Stimulated activated CD4-positive, alpha-beta T cell treated with anti-CD3 and anti-CD28 coated beads, Interleukin-1b, Interleukin-23, amount 100 ng/mL, for 4 hours (primary cell): ENCODE results near the gene NFXL1.

Source experiments
- DNase-seq, 2 donors: peaks; one replicate each; pipeline ENCODE4 v3.0.0-alpha.2; 2020; ENCODE audit warnings: low read depth in 2 of 2

The NFXL1 gene

GRCh38 chr4:47891928-47892327 lies 22.5 kb downstream of the NFXL1 start:
- no peak for DNase-seq

GRCh38 chr4:47882228-47882627 lies 32.2 kb downstream of the NFXL1 start:
- no peak for DNase-seq

GRCh38 chr4:47879458-47879857 lies 34.9 kb downstream of the NFXL1 start:
- DNase-seq, result no peak

GRCh38 chr4:47876784-47877546 lies 37.4 kb downstream of the NFXL1 start:
- DNase-seq, result no peak

GRCh38 chr4:47876310-47876709 lies 38.1 kb downstream of the NFXL1 start:
- no peak for DNase-seq

GRCh38 chr4:47873877-47874541 lies 40.4 kb downstream of the NFXL1 start:
- no peak for DNase-seq

- DNase-seq, result no peak
These were observed 50.9 kb downstream of the NFXL1 start for GRCh38 chr4:47863486-47863885.

- DNase-seq, result no peak
These were observed 52.1 kb downstream of the NFXL1 start for GRCh38 chr4:47862297-47862696.

- DNase-seq, result no peak
These were observed 54.1 kb downstream of the NFXL1 start for GRCh38 chr4:47860305-47860704.

GRCh38 chr4:47858006-47858405 lies 56.4 kb downstream of the NFXL1 start:
- no peak for DNase-seq

GRCh38 chr4:47856713-47857112 lies 57.7 kb downstream of the NFXL1 start:
- DNase-seq, result no peak

GRCh38 chr4:47855350-47855749 lies 59.0 kb downstream of the NFXL1 start:
- DNase-seq, result no peak

- no peak for DNase-seq
These were observed 62.2 kb downstream of the NFXL1 start for GRCh38 chr4:47852136-47852535.

- no peak for DNase-seq
These were observed 64.9 kb downstream of the NFXL1 start for GRCh38 chr4:47849466-47849865.

GRCh38 chr4:47848041-47848440 lies 66.3 kb downstream of the NFXL1 start:
- no peak for DNase-seq

- no peak for DNase-seq
These were observed 71.4 kb downstream of the NFXL1 start for GRCh38 chr4:47842985-47843384.

GRCh38 chr4:47840291-47840690 lies 74.1 kb downstream of the NFXL1 start:
- DNase-seq, result no peak

GRCh38 chr4:47839259-47839658 lies 75.1 kb downstream of the NFXL1 start:
- DNase-seq, result peak; percentile 9 to 15

GRCh38 chr4:47838445-47838844 lies 75.9 kb downstream of the NFXL1 start:
- no peak for DNase-seq

- DNase-seq, result no peak
These were observed 76.5 kb downstream of the NFXL1 start, which contains the start of gene CORIN for GRCh38 chr4:47837908-47838294. Gene CORIN, minus strand, starts transcription at chr4:47838067. Its CDS starts 118 bp downstream, at chr4:47837949.

GRCh38 chr4:47837094-47837907 lies 77.1 kb downstream of the NFXL1 start:
- DNase-seq, result peak; percentile 12 to 28

- peak; percentile 23 to 37 for DNase-seq
These were observed 77.7 kb downstream of the NFXL1 start for GRCh38 chr4:47836641-47837093.
